ENCODE data around the gene XPOT. TPM values are rescaled to one million over a fixed set of nuclear protein-coding genes. Genes with fewer than 3 reads are reported as not detected.
"Not testable (repeated sequence)": the region's sequence is repeated elsewhere in the genome, so short reads cannot be mapped to it uniquely, and the experiment has no call there.

XPOT gene, protein sequence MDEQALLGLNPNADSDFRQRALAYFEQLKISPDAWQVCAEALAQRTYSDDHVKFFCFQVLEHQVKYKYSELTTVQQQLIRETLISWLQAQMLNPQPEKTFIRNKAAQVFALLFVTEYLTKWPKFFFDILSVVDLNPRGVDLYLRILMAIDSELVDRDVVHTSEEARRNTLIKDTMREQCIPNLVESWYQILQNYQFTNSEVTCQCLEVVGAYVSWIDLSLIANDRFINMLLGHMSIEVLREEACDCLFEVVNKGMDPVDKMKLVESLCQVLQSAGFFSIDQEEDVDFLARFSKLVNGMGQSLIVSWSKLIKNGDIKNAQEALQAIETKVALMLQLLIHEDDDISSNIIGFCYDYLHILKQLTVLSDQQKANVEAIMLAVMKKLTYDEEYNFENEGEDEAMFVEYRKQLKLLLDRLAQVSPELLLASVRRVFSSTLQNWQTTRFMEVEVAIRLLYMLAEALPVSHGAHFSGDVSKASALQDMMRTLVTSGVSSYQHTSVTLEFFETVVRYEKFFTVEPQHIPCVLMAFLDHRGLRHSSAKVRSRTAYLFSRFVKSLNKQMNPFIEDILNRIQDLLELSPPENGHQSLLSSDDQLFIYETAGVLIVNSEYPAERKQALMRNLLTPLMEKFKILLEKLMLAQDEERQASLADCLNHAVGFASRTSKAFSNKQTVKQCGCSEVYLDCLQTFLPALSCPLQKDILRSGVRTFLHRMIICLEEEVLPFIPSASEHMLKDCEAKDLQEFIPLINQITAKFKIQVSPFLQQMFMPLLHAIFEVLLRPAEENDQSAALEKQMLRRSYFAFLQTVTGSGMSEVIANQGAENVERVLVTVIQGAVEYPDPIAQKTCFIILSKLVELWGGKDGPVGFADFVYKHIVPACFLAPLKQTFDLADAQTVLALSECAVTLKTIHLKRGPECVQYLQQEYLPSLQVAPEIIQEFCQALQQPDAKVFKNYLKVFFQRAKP
- total RNA-seq (10 to 100 TPM; 39.6 to 40.0 TPM), total RNA-seq (90.6 to 553 (median 217) reads per million in 172 experiments)
- polyA plus RNA-seq (2013, experiment 1 of 2), result 45.3 TPM
- 56.8 TPM for polyA plus RNA-seq (2013, experiment 2 of 2)

DNA sequence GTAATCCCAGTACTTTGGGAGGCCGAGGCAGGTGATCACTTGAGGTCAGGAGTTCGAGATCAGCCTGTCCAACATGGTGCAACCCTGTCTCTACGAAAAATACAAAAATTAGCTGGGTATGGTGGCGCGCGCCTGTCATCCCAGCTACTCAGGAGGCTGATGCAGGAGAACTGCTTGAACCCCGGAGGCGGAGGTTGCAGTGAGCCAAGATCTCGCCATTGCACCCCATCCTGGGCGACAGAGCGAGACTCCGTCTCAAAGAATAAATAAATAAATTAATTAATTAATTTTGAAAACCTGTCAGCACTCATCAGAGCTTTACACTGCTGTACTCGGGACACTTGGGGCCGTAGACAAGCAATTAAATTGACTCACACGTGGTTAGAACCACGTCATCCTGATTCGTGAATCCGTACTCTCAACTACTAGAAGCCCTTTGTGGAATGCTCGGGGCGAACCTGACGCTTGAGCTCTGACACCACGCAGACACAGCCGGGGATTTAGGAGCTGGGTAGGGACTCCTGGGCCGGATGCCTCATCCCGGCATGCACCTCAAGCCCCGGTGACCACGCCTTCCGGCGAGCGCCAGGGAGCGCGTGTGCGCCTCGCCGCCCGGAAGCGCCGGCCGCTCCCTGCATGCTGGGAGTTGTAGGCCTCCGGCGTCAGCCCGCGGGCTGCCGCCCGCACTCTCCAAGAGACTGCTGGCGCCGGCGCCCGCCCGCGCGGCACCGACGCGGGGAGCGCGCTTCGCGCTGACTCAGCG, at the start of gene XPOT:
XPOT (plus strand) TSS at position 686 of the 763 bp plus-strand sequence. CDS start 5,644 bp downstream, outside the sequence.
- ChIA-PET CTCF (no interaction called here), POLR2A (interaction anchor here (0.5 to 2.1 kb wide), 12 partner anchors 8 to 1765 kb away, joined by 3 to 17 read pairs (median 4); partner anchors contain the start of genes C12orf56, GNS, KICS2 and LEMD3)
- no peaks in the 10 kb centered on the region for H3K27me3 ChIP-seq (ENCODE audit: control insufficient read depth in 1 of 2, insufficient read depth in 2 of 2, low read length in 2 of 2)
- peak within 1 kb of the TSS; percentile 96 for H3K4me3 ChIP-seq (ENCODE audit: low read length)
- no peaks in the 10 kb centered on the region for H3K36me3 ChIP-seq (ENCODE audit: insufficient read depth, low read length)
- peak within 1 kb of the TSS; percentile 78 to 83 for H3K27ac ChIP-seq (ENCODE audit: low read depth in 1 of 2, low read length in 2 of 2)
- peak within 1 kb of the TSS; percentile 98 for H3K4me3 Mint-ChIP-seq
- ATAC-seq (ENCODE audit: poor library complexity) (peak; percentile 94), DNase-seq (peak; percentile 82 to 99 (median 91))
- H3K27ac Mint-ChIP-seq, result peak within 1 kb of the TSS; percentile 94
- H3K36me3 Mint-ChIP-seq (ENCODE audit: low read depth), result peaks cover 10% of the 10 kb centered on the region
- TF ChIP-seq, protein P1, sequence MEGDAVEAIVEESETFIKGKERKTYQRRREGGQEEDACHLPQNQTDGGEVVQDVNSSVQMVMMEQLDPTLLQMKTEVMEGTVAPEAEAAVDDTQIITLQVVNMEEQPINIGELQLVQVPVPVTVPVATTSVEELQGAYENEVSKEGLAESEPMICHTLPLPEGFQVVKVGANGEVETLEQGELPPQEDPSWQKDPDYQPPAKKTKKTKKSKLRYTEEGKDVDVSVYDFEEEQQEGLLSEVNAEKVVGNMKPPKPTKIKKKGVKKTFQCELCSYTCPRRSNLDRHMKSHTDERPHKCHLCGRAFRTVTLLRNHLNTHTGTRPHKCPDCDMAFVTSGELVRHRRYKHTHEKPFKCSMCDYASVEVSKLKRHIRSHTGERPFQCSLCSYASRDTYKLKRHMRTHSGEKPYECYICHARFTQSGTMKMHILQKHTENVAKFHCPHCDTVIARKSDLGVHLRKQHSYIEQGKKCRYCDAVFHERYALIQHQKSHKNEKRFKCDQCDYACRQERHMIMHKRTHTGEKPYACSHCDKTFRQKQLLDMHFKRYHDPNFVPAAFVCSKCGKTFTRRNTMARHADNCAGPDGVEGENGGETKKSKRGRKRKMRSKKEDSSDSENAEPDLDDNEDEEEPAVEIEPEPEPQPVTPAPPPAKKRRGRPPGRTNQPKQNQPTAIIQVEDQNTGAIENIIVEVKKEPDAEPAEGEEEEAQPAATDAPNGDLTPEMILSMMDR (IDR thresholded peaks at IDR 0.05), result no peak
- H3K4me1 Mint-ChIP-seq (ENCODE audit: low read depth), result peaks cover 36% of the 10 kb centered on the region
- intact Hi-C loops (cut with DNase I, micrococcal nuclease), result loop anchor here (2.0 to 10.0 kb wide), 8 partner anchors 48 to 1731 kb away; partner anchors contain the start of genes KICS2 (in 2 of the 2), GNS (in 1 of the 2), LLPH (in 1 of the 2) and TBK1 (in 1 of the 2)
- H3K4me1 ChIP-seq (ENCODE audit: insufficient read depth, low read length), result peaks cover 31% of the 10 kb centered on the region
- H3K9me3 Mint-ChIP-seq, result no peaks in the 10 kb centered on the region
- no peaks in the 10 kb centered on the region for H3K27me3 Mint-ChIP-seq
- H3K9me3 ChIP-seq (ENCODE audit: control insufficient read depth in 1 of 2, insufficient read depth in 1 of 2, low read length in 2 of 2), result no peaks in the 10 kb centered on the region

DNA sequence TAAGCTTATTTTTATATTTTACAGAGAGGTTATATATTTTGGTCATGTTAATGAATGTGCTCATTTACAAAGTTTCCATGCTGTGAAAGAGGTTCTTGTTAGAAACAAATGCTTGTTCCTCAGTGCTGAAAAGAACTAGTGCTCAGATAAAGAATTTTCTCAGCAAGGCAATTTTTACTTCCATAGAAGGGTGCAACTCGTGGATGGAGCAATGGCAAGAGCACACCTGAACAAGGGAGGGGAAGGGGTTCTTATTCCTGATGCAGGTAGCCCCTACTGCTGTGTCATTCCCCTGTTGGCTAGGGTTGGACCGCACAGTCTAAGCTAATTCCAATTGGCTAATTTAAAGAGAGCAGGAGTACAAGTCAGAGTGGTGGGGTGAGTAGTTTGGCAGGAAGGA, 48.0 kb upstream of the XPOT start:
- H3K27me3 ChIP-seq (ENCODE audit: control insufficient read depth in 1 of 2, insufficient read depth in 2 of 2, low read length in 2 of 2); ATAC-seq (ENCODE audit: poor library complexity); H3K36me3 Mint-ChIP-seq (ENCODE audit: low read depth); H3K36me3 ChIP-seq (ENCODE audit: insufficient read depth, low read length); H3K9me3 Mint-ChIP-seq; H3K27ac Mint-ChIP-seq; H3K9me3 ChIP-seq (ENCODE audit: control insufficient read depth in 1 of 2, insufficient read depth in 1 of 2, low read length in 2 of 2); H3K27ac ChIP-seq (ENCODE audit: low read depth in 1 of 2, low read length in 2 of 2); intact Hi-C loops (cut with DNase I, micrococcal nuclease); H3K4me1 ChIP-seq (ENCODE audit: insufficient read depth, low read length); H3K4me1 Mint-ChIP-seq (ENCODE audit: low read depth); H3K4me3 Mint-ChIP-seq; H3K4me3 ChIP-seq (ENCODE audit: low read length); H3K27me3 Mint-ChIP-seq; DNase-seq; CTCF ChIA-PET: not testable (repeated sequence)
- POLR2A ChIA-PET, result interaction anchor here (0.6 kb wide), 1 partner anchor 537 kb away, joined by 3 read pairs; no protein-coding TSS in a partner anchor

DNA sequence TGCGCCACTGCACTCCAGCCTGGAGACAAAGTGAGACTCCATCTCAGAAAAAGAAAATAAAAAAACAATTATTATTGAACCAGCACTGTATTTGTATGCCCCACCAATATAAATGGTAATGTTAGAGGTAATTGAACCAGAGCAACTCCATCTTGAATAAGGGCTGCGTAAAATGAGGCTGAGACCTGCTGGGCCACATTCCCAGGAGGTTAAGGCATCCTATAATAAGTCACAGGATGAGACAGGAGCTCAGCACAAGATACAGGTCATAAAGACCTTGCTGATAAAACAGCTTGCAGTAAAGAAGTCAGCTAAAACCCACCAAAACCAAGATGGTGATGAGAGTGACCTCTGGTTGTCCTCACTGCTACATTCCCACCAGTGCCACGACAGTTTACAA, 43.0 kb upstream of the XPOT start:
- H3K27me3 Mint-ChIP-seq; H3K27ac ChIP-seq (ENCODE audit: low read depth in 1 of 2, low read length in 2 of 2); H3K36me3 ChIP-seq (ENCODE audit: insufficient read depth, low read length); H3K4me1 ChIP-seq (ENCODE audit: insufficient read depth, low read length); H3K9me3 Mint-ChIP-seq; H3K4me3 Mint-ChIP-seq; H3K4me3 ChIP-seq (ENCODE audit: low read length); intact Hi-C loops (cut with DNase I, micrococcal nuclease); CTCF ChIA-PET; DNase-seq; H3K27ac Mint-ChIP-seq; H3K36me3 Mint-ChIP-seq (ENCODE audit: low read depth); H3K27me3 ChIP-seq (ENCODE audit: control insufficient read depth in 1 of 2, insufficient read depth in 2 of 2, low read length in 2 of 2); POLR2A ChIA-PET; H3K9me3 ChIP-seq (ENCODE audit: control insufficient read depth in 1 of 2, insufficient read depth in 1 of 2, low read length in 2 of 2); ATAC-seq (ENCODE audit: poor library complexity); H3K4me1 Mint-ChIP-seq (ENCODE audit: low read depth): not testable (repeated sequence)
